T follicular helper cell (primary cell): ENCODE results near the gene GHR.
"Not testable (repeated sequence)": the region's sequence is repeated elsewhere in the genome, so short reads cannot be mapped to it uniquely, and the experiment has no call there.

Experiments used
- DNase-seq: peaks from one replicate; pipeline ENCODE4 v3.0.0-alpha.2; 2020; ENCODE audit warnings: low read depth

The GHR gene

GRCh38 chr5:42718591-42718990, 295.4 kb downstream of the GHR start:
- no peak for DNase-seq

GRCh38 chr5:42719034-42719433, 295.8 kb downstream of the GHR start:
- no peak for DNase-seq

GRCh38 chr5:42720251-42720650, 297.0 kb downstream of the GHR start:
- no peak for DNase-seq

GRCh38 chr5:42721484-42721883, 298.2 kb downstream of the GHR start:
- DNase-seq: no peak

- not testable (repeated sequence) for DNase-seq
Observed at GRCh38 chr5:42734531-42735058, 311.4 kb downstream of the GHR start.

GRCh38 chr5:42740920-42741319, 317.7 kb downstream of the GHR start:
- no peak for DNase-seq

GRCh38 chr5:42745426-42745825, 322.2 kb downstream of the GHR start:
- DNase-seq: no peak

GRCh38 chr5:42745856-42746255, 322.6 kb downstream of the GHR start:
- DNase-seq: no peak

GRCh38 chr5:42749020-42749419, 325.8 kb downstream of the GHR start:
- DNase-seq: no peak

- DNase-seq: no peak
Observed at GRCh38 chr5:42750507-42750906, 327.3 kb downstream of the GHR start.

- no peak for DNase-seq
Observed at GRCh38 chr5:42751044-42751443, 327.8 kb downstream of the GHR start.

GRCh38 chr5:42753099-42753498, 329.9 kb downstream of the GHR start:
- no peak for DNase-seq

GRCh38 chr5:42756606-42757601, 333.7 kb downstream of the GHR start, which contains the start of gene CCDC152:
TSS of gene CCDC152 (plus strand) at chr5:42756818. CDS start at chr5:42759122, 2,304 bp downstream.
- no peak for DNase-seq

- no peak for DNase-seq
Observed at GRCh38 chr5:42759456-42759855, 336.2 kb downstream of the GHR start.

- no peak for DNase-seq
Observed at GRCh38 chr5:42760426-42760825, 337.2 kb downstream of the GHR start.

GRCh38 chr5:42761791-42762190, 338.6 kb downstream of the GHR start:
- DNase-seq: no peak

- DNase-seq: no peak
Observed at GRCh38 chr5:42767491-42768105, 344.4 kb downstream of the GHR start.

GRCh38 chr5:42768106-42768504, 344.9 kb downstream of the GHR start:
- no peak for DNase-seq

GRCh38 chr5:42770003-42770402, 346.8 kb downstream of the GHR start:
- DNase-seq: no peak
